HG02973 (cell line): ENCODE data around the gene ZRANB1.

Experiments
- ATAC-seq: cut with Tn5 transposase; IDR thresholded peaks from one replicate; pipeline ENCODE4 v1.9.1; 2021; ENCODE audit warnings: moderate library complexity; ENCODE audit not compliant: unreplicated experiment

ZRANB1 gene

DNA sequence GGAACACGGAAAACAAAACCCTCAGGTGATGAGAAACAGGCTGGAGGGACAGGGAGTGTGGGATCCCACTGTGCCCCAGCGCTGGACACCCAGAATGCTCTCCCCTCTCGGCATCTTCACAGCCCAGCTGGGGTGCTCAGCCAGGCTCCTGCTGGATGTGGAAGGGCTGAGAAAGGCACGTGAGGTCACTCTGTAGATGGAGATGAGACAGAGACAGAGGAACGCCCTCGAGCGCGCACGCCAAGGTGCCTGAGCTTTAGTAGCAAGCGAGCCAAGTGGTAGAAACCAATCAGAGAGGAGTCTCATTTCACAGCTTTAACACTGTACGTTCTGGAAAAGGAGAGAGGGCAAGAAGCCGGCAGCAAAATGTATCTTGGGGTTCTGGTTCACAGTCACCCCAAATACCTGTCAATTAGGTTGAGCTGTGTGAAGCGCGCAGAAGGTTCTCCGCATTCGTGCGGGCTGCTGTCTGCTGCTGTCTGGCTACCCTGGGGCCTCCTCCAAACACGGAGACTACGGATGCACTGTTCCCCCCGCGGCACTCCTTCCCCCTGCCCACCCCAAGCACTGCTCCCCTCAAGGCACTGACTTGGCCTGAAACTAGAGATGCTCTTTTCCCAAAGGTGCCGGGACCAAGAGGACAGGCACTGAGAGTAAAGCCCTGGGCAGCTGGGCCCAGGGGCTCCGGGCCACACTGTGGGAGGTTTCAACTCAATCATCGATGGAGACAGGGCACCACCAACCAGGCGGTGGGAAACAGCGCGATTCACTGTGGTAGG lies 91.4 kb downstream of the ZRANB1 start:
- ATAC-seq: no peak

DNA sequence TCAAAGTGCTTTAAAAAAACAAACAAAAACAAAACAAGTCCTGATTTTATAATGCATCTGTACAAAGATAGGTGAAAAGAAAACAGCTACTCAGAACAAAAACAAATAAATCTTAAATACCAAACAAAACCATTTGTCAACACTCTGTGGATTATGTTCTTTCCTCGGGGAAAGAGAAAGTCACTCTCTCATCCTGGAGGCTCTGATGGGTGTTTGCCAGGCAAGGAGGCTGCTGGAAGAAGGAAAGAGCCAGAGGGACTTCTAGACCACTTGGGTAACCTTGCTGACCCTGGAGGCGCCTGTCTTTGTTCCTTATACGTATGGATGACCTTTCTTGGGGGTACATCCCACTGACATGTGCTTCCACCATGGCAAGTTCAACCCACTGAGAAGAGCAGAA lies 92.8 kb downstream of the ZRANB1 start:
- no peak for ATAC-seq

DNA sequence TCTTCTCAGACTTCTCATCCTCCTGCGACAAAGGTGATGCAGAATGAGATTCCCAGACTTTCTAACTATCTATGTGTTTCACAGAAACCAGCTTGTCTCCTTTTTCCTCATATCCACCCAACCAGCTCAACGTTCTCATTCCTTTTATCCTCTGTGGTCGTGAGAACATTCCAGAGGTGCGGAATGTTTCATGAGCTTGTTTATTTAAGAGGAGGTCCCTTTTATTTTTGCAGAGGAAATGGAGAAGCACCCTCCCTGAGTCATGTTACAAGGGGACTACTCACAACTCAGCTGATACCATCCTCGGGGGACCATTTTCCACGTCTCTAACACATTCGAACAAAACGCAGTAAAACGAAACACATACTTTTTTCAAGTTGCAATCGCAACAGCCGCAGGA lies 93.2 kb downstream of the ZRANB1 start:
- ATAC-seq: no peak

DNA sequence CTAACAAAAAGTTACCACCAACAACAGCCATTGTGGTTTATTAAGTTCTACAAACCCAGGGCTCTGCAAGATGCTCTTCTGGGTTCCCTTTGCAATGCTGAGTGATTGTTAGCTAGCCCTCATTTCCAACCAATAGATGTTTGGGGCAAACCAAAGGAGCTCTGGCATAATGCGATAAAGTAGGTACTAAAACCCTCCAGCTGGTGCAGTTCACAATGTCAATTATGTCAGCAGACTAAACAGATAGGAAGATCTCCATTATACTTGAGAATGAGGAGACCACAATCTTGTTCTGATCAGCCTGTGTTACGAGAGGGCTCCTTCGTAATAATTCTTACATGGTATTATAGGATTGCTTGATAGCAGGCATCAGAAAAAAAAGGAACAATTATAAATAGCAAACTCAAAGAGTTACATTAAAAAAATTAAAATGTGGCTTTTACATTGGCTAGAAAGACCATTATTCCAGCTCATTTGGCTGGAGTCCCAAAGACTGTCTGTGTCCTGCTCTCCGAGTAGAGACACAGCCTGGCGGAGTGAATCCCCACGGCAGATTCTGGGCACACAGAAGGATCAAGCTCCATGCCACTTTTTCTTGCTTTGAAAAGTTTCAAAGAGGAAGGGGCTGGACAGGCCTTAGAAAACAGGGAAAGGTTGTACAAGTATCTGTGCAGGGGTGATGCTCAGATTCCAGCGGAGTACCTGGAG lies 93.8 kb downstream of the ZRANB1 start:
- ATAC-seq: no peak

DNA sequence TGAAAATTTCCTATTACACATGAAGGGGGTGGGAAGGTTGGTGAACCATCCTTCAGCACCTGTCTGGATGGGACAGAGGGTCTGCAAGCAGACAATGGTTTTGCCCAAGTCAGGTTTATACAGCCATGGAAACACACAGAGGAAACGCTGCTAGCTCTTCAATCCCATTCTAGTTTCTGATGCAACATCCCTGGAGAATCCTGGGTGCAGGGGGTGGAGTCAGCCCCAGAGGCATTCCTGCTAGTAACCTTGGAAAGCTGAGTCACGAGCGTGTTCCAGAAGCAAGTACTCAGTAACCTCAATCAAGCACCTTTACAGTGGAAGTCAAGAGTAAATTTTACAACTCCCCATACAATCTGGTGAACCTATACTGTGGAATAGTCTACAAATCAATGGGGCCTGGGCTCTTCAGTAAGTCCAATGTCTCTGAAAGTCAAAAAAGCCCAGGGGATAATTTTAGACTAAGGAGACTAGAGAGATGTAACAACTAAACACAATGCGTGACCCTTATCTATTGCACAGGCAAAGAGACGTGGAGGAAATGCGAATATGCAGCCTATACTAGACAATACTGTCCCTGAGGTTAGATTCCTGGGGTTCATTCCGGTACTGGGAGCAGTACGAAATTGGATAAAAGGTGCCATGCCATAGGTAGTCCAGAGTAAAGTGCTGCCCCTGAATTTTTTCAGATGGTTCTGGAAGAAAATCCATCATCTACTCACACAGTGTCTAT lies 95.4 kb downstream of the ZRANB1 start:
- no peak for ATAC-seq
